Measurements from ENCODE around the gene CMAS. TPM values are rescaled to one million over a fixed set of nuclear protein-coding genes. Genes with fewer than 3 reads are reported as not detected.

The CMAS gene
- total and polyA plus RNA-seq, 2 experiments from 2014 or later: 61.2 to 118 TPM

DNA sequence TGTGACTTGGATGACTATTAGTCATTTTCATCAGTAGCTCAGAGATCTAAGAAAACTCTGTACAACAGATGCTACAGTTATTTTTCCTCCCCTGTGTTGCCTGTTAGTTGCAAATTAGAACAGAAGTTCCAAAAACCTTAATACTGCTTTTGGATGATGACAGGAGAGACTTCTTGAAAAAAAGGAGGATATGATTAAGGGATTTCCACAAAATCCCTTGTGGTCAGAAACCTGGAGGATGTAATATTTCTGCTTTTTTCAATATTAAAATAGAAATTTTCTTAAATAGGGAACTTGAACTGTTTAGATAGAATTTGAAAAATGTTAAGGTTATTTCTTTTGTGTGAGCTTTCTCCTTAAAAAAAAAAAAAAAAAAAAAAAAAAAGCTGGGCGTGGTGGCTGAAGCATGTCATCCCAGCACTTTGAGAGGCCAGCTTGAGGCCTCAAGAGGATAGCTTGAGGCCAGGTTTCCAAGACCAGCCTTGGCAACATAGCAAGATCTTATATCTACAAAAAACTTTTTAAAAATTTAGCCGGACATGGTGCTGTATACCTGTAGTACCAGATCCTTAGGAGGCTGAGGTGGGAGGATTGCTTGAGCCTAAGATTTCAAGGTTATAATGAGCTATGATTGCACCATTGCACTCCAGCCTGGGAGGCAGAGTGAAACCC, 14.1 kb downstream of the CMAS start (continued):
- TF ChIP-seq, protein P1, sequence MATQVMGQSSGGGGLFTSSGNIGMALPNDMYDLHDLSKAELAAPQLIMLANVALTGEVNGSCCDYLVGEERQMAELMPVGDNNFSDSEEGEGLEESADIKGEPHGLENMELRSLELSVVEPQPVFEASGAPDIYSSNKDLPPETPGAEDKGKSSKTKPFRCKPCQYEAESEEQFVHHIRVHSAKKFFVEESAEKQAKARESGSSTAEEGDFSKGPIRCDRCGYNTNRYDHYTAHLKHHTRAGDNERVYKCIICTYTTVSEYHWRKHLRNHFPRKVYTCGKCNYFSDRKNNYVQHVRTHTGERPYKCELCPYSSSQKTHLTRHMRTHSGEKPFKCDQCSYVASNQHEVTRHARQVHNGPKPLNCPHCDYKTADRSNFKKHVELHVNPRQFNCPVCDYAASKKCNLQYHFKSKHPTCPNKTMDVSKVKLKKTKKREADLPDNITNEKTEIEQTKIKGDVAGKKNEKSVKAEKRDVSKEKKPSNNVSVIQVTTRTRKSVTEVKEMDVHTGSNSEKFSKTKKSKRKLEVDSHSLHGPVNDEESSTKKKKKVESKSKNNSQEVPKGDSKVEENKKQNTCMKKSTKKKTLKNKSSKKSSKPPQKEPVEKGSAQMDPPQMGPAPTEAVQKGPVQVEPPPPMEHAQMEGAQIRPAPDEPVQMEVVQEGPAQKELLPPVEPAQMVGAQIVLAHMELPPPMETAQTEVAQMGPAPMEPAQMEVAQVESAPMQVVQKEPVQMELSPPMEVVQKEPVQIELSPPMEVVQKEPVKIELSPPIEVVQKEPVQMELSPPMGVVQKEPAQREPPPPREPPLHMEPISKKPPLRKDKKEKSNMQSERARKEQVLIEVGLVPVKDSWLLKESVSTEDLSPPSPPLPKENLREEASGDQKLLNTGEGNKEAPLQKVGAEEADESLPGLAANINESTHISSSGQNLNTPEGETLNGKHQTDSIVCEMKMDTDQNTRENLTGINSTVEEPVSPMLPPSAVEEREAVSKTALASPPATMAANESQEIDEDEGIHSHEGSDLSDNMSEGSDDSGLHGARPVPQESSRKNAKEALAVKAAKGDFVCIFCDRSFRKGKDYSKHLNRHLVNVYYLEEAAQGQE (IDR thresholded peaks at IDR 0.05; ENCODE audit: unreplicated experiment): no peak
- TF ChIP-seq STAT1 (IDR thresholded peaks at IDR 0.05; ENCODE audit: unreplicated experiment) (no peak), JUNB (IDR thresholded peaks at IDR 0.05; ENCODE audit: unreplicated experiment) (no peak), POLR2AphosphoS5 (IDR thresholded peaks at IDR 0.05; ENCODE audit: low read depth) (no peak)
- TF ChIP-seq, protein P2, sequence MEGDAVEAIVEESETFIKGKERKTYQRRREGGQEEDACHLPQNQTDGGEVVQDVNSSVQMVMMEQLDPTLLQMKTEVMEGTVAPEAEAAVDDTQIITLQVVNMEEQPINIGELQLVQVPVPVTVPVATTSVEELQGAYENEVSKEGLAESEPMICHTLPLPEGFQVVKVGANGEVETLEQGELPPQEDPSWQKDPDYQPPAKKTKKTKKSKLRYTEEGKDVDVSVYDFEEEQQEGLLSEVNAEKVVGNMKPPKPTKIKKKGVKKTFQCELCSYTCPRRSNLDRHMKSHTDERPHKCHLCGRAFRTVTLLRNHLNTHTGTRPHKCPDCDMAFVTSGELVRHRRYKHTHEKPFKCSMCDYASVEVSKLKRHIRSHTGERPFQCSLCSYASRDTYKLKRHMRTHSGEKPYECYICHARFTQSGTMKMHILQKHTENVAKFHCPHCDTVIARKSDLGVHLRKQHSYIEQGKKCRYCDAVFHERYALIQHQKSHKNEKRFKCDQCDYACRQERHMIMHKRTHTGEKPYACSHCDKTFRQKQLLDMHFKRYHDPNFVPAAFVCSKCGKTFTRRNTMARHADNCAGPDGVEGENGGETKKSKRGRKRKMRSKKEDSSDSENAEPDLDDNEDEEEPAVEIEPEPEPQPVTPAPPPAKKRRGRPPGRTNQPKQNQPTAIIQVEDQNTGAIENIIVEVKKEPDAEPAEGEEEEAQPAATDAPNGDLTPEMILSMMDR (conservative IDR thresholded peaks at IDR 0.05; ENCODE audit: low read depth in 2 of 2): no peak

DNA sequence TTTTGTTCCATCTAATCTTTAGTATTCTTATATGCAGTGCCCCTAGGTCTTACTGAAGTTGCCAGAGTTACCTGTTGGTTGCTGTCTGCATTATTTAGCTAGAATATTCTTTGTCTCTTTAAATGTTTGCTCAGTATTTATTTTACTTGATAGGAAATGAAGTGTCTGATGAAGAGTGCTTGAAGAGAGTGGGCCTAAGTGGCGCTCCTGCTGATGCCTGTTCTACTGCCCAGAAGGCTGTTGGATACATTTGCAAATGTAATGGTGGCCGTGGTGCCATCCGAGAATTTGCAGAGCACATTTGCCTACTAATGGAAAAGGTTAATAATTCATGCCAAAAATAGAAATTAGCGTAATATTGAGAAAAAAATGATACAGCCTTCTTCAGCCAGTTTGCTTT, 18.9 kb downstream of the CMAS start:
- H3K27me3 ChIP-seq (ENCODE audit: insufficient read depth): no peaks in the 10 kb centered on the region
- no peaks in the 10 kb centered on the region for H3K4me1 ChIP-seq (ENCODE audit: insufficient read depth)
- Mint-ChIP-seq H3K4me1 (no peaks in the 10 kb centered on the region), H3K27me3 (ENCODE audit: insufficient read depth, low read depth, poor library complexity) (peaks cover 2% of the 10 kb centered on the region), H3K27ac (no peak overlapping the region), H3K9me3 (no peaks in the 10 kb centered on the region; the same call in 2 of the 3 replicates), H3K36me3 (ENCODE audit: low read depth) (peaks cover 35% of the 10 kb centered on the region), H3K4me3 (no peak overlapping the region)
- ATAC-seq (no peak), DNase-seq (ENCODE audit: low spot score) (no peak)
- H3K4me3 ChIP-seq: no peak overlapping the region
- no peaks in the 10 kb centered on the region for H3K9me2 ChIP-seq (ENCODE audit: insufficient read depth)
- no peak overlapping the region for H3K27ac ChIP-seq (ENCODE audit: low read depth)
- H3K36me3 ChIP-seq (ENCODE audit: insufficient read depth): peaks cover 26% of the 10 kb centered on the region
- no peaks in the 10 kb centered on the region for H3F3A ChIP-seq (replicated peaks; ENCODE audit: low read depth)
- H3K4me2 ChIP-seq: no peak overlapping the region
- no peak overlapping the region for H2AFZ ChIP-seq
- no peaks in the 10 kb centered on the region for H4K20me1 ChIP-seq (replicated peaks; ENCODE audit: insufficient read depth)
- H3K79me2 ChIP-seq (replicated peaks; ENCODE audit: insufficient read depth): no peaks in the 10 kb centered on the region
- TF ChIP-seq EZH2phosphoT487 (IDR thresholded peaks at IDR 0.05; ENCODE audit: unreplicated experiment) (no peak), STAT1 (IDR thresholded peaks at IDR 0.05; ENCODE audit: unreplicated experiment) (no peak), ZNF331 (CRISPR knock-in tag; IDR thresholded peaks at IDR 0.05; ENCODE audit: low read depth) (no peak), POLR2AphosphoS5 (IDR thresholded peaks at IDR 0.05; ENCODE audit: low read depth) (no peak), NANOG (IDR thresholded peaks at IDR 0.05; ENCODE audit: borderline replicate concordance) (no peak), EZH2 (IDR thresholded peaks at IDR 0.05; ENCODE audit: low read depth, unreplicated experiment) (no peak)
- TF ChIP-seq, protein P2 (conservative IDR thresholded peaks at IDR 0.05; ENCODE audit: low read depth in 2 of 2): no peak
- TF ChIP-seq, protein P3, sequence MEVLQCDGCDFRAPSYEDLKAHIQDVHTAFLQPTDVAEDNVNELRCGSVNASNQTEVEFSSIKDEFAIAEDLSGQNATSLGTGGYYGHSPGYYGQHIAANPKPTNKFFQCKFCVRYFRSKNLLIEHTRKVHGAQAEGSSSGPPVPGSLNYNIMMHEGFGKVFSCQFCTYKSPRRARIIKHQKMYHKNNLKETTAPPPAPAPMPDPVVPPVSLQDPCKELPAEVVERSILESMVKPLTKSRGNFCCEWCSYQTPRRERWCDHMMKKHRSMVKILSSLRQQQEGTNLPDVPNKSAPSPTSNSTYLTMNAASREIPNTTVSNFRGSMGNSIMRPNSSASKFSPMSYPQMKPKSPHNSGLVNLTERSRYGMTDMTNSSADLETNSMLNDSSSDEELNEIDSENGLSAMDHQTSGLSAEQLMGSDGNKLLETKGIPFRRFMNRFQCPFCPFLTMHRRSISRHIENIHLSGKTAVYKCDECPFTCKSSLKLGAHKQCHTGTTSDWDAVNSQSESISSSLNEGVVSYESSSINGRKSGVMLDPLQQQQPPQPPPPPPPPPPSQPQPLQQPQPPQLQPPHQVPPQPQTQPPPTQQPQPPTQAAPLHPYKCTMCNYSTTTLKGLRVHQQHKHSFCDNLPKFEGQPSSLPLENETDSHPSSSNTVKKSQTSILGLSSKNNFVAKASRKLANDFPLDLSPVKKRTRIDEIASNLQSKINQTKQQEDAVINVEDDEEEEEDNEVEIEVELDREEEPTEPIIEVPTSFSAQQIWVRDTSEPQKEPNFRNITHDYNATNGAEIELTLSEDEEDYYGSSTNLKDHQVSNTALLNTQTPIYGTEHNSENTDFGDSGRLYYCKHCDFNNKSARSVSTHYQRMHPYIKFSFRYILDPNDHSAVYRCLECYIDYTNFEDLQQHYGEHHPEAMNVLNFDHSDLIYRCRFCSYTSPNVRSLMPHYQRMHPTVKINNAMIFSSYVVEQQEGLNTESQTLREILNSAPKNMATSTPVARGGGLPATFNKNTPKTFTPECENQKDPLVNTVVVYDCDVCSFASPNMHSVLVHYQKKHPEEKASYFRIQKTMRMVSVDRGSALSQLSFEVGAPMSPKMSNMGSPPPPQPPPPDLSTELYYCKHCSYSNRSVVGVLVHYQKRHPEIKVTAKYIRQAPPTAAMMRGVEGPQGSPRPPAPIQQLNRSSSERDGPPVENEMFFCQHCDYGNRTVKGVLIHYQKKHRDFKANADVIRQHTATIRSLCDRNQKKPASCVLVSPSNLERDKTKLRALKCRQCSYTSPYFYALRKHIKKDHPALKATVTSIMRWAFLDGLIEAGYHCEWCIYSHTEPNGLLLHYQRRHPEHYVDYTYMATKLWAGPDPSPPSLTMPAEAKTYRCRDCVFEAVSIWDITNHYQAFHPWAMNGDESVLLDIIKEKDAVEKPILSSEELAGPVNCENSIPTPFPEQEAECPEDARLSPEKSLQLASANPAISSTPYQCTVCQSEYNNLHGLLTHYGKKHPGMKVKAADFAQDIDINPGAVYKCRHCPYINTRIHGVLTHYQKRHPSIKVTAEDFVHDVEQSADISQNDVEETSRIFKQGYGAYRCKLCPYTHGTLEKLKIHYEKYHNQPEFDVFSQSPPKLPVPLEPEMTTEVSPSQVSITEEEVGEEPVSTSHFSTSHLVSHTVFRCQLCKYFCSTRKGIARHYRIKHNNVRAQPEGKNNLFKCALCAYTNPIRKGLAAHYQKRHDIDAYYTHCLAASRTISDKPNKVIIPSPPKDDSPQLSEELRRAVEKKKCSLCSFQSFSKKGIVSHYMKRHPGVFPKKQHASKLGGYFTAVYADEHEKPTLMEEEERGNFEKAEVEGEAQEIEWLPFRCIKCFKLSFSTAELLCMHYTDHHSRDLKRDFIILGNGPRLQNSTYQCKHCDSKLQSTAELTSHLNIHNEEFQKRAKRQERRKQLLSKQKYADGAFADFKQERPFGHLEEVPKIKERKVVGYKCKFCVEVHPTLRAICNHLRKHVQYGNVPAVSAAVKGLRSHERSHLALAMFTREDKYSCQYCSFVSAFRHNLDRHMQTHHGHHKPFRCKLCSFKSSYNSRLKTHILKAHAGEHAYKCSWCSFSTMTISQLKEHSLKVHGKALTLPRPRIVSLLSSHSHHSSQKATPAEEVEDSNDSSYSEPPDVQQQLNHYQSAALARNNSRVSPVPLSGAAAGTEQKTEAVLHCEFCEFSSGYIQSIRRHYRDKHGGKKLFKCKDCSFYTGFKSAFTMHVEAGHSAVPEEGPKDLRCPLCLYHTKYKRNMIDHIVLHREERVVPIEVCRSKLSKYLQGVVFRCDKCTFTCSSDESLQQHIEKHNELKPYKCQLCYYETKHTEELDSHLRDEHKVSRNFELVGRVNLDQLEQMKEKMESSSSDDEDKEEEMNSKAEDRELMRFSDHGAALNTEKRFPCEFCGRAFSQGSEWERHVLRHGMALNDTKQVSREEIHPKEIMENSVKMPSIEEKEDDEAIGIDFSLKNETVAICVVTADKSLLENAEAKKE (CRISPR knock-in tag; IDR thresholded peaks at IDR 0.05): no peak

All from GM23338 (cell line).